Measurements from ENCODE around the gene BLOC1S1.

DNA sequence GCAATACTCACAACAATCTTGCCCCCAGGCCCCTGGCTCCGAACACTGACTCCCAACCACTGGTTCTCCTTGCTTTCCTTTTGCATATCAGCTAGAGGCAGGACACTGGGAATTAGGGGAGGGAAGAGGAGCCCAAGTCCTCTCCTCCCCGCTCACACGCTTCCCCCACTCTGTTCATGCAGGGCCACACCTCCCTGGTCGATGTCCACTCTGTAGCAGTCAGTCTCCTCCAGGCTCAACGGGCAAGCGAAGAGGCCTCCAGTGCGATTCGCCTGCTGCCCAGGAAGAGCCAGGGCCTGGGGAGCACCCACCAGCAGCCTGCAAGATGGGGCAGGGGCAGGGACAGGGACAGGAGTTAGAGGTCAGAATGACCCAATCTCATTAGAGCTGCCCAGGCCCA is 13.0 kb upstream of the BLOC1S1 start:
- TF ChIP-seq POLR2A (IDR thresholded peaks at IDR 0.05; ENCODE audit: low read length) (no peak), GATA1 (IDR thresholded peaks at IDR 0.05; ENCODE audit: low read depth, low read length) (no peak)
